ENCODE results near the gene TNS3.

- TF ChIP-seq POLR2A (IDR thresholded peaks at IDR 0.05; ENCODE audit: low read length) (no peak), GATA1 (IDR thresholded peaks at IDR 0.05; ENCODE audit: low read depth, low read length) (no peak)
Measured at GRCh38 chr7:47271749-47272148, 310.2 kb downstream of the TNS3 start.
